ENCODE measurements around the gene USP17L17. TPM values are rescaled to one million over a fixed set of nuclear protein-coding genes. Genes with fewer than 3 reads are reported as not detected.
"Not testable (repeated sequence)": the region's sequence is repeated elsewhere in the genome, so short reads cannot be mapped to it uniquely, and the experiment has no call there.

USP17L17 gene
- total RNA-seq, 1 experiment from 2014 or later: not detected

- H3K23ac ChIP-seq (ENCODE audit: insufficient read length, low read depth, low read length); H3K27ac ChIP-seq (ENCODE audit: insufficient read length, low read depth, low read length); H2AK5ac ChIP-seq (ENCODE audit: insufficient read length, low read length); H3K14ac ChIP-seq (ENCODE audit: insufficient read depth, low read length); H3K56ac ChIP-seq (ENCODE audit: insufficient read length, low read depth, low read length); H2AFZ ChIP-seq (ENCODE audit: low read length); H3K4me1 ChIP-seq (ENCODE audit: insufficient read depth, low read length); H3K27me3 Mint-ChIP-seq (ENCODE audit: low read depth); H3K18ac ChIP-seq (ENCODE audit: insufficient read length, low read depth, low read length); H2BK5ac ChIP-seq (ENCODE audit: insufficient read length, low read length); H3K9me3 Mint-ChIP-seq; H2BK120ac ChIP-seq (ENCODE audit: low read depth, low read length, poor library complexity, severe bottlenecking); H3K79me2 ChIP-seq (ENCODE audit: insufficient read depth, low read length); H3K9ac ChIP-seq (ENCODE audit: extremely low read depth, insufficient read length, low read length); H3K36me3 Mint-ChIP-seq (ENCODE audit: insufficient read depth in 1 of 3, low read depth in 3 of 3); H4K91ac ChIP-seq (ENCODE audit: insufficient read length, low read depth, low read length); H3K4ac ChIP-seq (ENCODE audit: low read depth, low read length); H3K4me2 ChIP-seq (ENCODE audit: insufficient read depth, insufficient read length, low read length); H3K23me2 ChIP-seq (ENCODE audit: insufficient read length, low read depth, low read length, poor library complexity, severe bottlenecking); H3T11ph ChIP-seq (ENCODE audit: low read length); H3K27ac Mint-ChIP-seq; H4K8ac ChIP-seq (replicated peaks; ENCODE audit: insufficient read length, low read depth, low read length); H2BK20ac ChIP-seq (ENCODE audit: low read depth, low read length, poor library complexity, severe bottlenecking); DNase-seq; H3K4me3 Mint-ChIP-seq; H4K5ac ChIP-seq (ENCODE audit: insufficient read length, low read depth, low read length); H3K79me1 ChIP-seq (ENCODE audit: insufficient read depth, low read depth, low read length, poor library complexity, severe bottlenecking); H3K27me3 ChIP-seq (ENCODE audit: insufficient read depth, low read length); H3K4me1 Mint-ChIP-seq; H4K20me1 ChIP-seq (ENCODE audit: control insufficient read depth, insufficient read depth, insufficient read length); H3K9me3 ChIP-seq (ENCODE audit: control insufficient read depth, low read depth, low read length); H2BK15ac ChIP-seq (ENCODE audit: low read depth, low read length); H2BK12ac ChIP-seq (ENCODE audit: insufficient read length, low read depth, low read length): not testable (repeated sequence)
- no CpG with 5 or more reads among the region's 14 CpGs for WGBS (ENCODE audit: extremely low coverage, insufficient read length, low lambda C conversion rate)
Measured at GRCh38 chr4:9214701-9215100, 29.0 kb upstream of the USP17L17 start.

- H3K27ac Mint-ChIP-seq; H3K9me3 ChIP-seq (ENCODE audit: control insufficient read depth, low read depth, low read length); H4K20me1 ChIP-seq (ENCODE audit: control insufficient read depth, insufficient read depth, insufficient read length); H2BK120ac ChIP-seq (ENCODE audit: low read depth, low read length, poor library complexity, severe bottlenecking); H3K4me1 Mint-ChIP-seq; H3K27me3 Mint-ChIP-seq (ENCODE audit: low read depth); H2AK5ac ChIP-seq (ENCODE audit: insufficient read length, low read length); H3K36me3 Mint-ChIP-seq (ENCODE audit: insufficient read depth in 1 of 3, low read depth in 3 of 3); H3K23ac ChIP-seq (ENCODE audit: insufficient read length, low read depth, low read length); H2BK20ac ChIP-seq (ENCODE audit: low read depth, low read length, poor library complexity, severe bottlenecking); H2BK5ac ChIP-seq (ENCODE audit: insufficient read length, low read length); H2BK12ac ChIP-seq (ENCODE audit: insufficient read length, low read depth, low read length); H3K56ac ChIP-seq (ENCODE audit: insufficient read length, low read depth, low read length); DNase-seq; H3K4me1 ChIP-seq (ENCODE audit: insufficient read depth, low read length); H2AFZ ChIP-seq (ENCODE audit: low read length); H3K79me2 ChIP-seq (ENCODE audit: insufficient read depth, low read length); H3K9me3 Mint-ChIP-seq; H3T11ph ChIP-seq (ENCODE audit: low read length); H3K4me3 Mint-ChIP-seq; H3K4me2 ChIP-seq (ENCODE audit: insufficient read depth, insufficient read length, low read length); H3K9ac ChIP-seq (ENCODE audit: extremely low read depth, insufficient read length, low read length); H3K14ac ChIP-seq (ENCODE audit: insufficient read depth, low read length); H3K18ac ChIP-seq (ENCODE audit: insufficient read length, low read depth, low read length); H4K8ac ChIP-seq (replicated peaks; ENCODE audit: insufficient read length, low read depth, low read length); H4K91ac ChIP-seq (ENCODE audit: insufficient read length, low read depth, low read length); H3K27ac ChIP-seq (ENCODE audit: insufficient read length, low read depth, low read length); H3K79me1 ChIP-seq (ENCODE audit: insufficient read depth, low read depth, low read length, poor library complexity, severe bottlenecking); H4K5ac ChIP-seq (ENCODE audit: insufficient read length, low read depth, low read length); H3K4ac ChIP-seq (ENCODE audit: low read depth, low read length); H3K23me2 ChIP-seq (ENCODE audit: insufficient read length, low read depth, low read length, poor library complexity, severe bottlenecking); H2BK15ac ChIP-seq (ENCODE audit: low read depth, low read length); H3K27me3 ChIP-seq (ENCODE audit: insufficient read depth, low read length): not testable (repeated sequence)
- WGBS (ENCODE audit: extremely low coverage, insufficient read length, low lambda C conversion rate): no CpG with 5 or more reads among the region's 14 CpGs
Measured at GRCh38 chr4:9215105-9215504, 28.6 kb upstream of the USP17L17 start, which contains the start of gene USP17L11. Gene USP17L11 (plus strand): TSS chr4:9215405. CDS start chr4:9215405, 0 bp downstream.

Data from H9 (cell line).